GM18867 (cell line): ENCODE data around the gene NDUFB4.

Source experiments
- ATAC-seq: cut with Tn5 transposase; IDR thresholded peaks from one replicate; pipeline ENCODE4 v1.9.1; 2021; ENCODE audit warnings: mild to moderate bottlenecking, moderate library complexity; ENCODE audit not compliant: unreplicated experiment

The NDUFB4 gene

DNA sequence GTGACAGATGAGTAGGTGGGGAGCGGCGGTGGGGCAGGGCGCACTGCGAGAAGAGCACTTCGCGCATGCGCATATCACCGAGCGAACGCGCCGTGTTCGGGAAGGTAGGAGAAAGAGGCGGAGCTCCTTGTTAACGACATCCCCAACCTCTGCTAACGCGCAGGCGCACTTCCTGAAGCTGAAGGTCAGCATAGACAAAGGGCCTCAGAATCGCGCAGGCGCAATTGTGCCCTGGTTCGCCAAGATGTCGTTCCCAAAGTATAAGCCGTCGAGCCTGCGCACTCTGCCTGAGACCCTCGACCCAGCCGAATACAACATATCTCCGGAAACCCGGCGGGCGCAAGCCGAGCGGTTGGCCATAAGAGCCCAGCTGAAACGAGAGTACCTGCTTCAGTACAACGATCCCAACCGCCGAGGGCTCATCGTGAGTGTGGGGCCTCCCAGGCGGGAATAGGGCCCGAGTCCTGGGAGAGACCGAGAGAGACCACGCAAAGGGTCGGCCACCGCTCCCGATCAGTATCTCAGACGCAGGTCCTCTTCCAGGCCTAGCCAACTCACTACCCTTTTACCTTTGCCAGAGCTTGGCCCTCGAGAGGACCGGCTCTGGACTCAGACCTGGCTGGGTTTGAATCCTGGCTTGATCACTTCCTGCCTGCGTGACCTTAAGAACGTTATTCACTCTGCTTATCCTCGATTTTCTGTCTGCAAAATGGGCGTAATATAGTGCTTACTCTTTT, at the start of gene NDUFB4:
Gene NDUFB4, plus strand, starts transcription at position 221 of the 737 bp plus-strand sequence. Its CDS starts 24 bp downstream, at position 245.
- ATAC-seq, result peak; percentile 91

- ATAC-seq, result no peak
These were observed 45.6 kb upstream of the NDUFB4 start for GRCh38 chr3:120550546-120550945.

GRCh38 chr3:120552184-120553172, 43.7 kb upstream of the NDUFB4 start:
- no peak for ATAC-seq

GRCh38 chr3:120554812-120555606, 41.1 kb upstream of the NDUFB4 start:
- ATAC-seq, result no peak

GRCh38 chr3:120555657-120556509, 40.3 kb upstream of the NDUFB4 start:
- no peak for ATAC-seq

GRCh38 chr3:120557115-120557514, 39.0 kb upstream of the NDUFB4 start:
- ATAC-seq, result no peak

DNA sequence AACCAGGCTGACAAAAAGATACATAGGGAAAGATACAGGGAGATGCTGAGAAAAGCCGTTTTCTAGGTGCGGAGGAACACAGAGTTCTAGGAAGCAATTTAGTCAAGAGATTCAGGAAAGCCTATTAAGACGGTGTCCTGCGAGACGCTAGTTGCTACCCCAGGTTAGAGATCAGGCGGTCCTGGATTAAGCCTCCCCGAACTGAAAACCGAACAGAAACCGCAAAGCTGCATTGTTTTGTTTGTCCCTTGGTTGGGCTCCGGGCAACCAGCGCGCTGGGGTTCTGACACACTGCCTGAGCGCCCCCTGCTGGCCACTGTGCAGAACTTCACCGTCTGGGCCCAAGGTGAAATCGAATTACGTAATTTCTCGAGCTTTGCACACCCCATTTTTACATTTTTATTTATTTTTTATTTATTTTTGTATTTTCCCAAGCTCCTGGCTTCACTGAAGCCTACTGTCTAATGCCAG, 37.3 kb upstream of the NDUFB4 start:
- peak; percentile 95 for ATAC-seq

GRCh38 chr3:120559242-120560061, 36.7 kb upstream of the NDUFB4 start:
- ATAC-seq, result peak; percentile 21

DNA sequence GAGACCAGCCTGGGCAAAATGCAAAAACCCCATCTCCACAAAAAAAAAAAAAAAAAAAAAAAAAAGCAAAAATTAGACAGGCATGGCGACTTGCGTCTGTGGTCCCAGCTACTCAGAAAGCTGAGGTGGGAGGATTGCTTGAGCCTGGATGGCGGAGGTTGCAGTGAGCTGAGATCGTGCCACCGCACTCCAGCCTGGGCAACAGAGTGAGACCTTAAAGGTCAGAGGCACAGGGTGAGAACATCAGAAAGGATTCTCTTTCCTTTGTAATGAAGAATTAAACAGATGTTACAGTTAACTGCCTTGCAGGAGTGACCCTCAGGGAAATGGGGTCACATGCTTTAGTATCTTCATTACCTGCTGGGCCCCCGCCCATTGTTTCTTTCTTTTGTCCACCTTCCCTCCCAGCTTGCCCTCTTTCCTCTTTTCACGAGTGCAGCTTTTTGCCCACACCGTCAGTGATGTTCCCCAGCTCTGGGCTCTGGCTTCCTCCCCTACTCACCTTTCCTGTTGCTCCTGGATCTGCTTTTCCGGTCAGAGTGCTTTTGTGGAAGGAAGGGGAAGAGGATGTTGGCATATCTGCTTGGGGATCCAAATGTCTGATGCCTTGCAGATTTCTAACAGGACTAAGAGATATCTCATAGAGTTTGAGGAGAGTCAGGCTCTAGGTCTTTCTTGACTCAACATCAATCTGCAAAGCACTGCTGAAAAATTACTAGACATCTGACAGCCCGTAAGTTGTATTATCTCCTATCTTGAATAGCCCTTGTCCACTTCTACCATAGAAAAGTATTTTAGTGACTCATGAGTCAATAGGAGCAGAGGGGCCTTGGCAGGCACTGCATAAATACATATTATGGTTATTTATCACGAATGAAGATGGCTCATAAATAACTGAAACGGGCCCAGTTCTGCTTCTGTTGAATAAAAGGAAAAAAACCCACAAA, 35.6 kb upstream of the NDUFB4 start:
- no peak for ATAC-seq

DNA sequence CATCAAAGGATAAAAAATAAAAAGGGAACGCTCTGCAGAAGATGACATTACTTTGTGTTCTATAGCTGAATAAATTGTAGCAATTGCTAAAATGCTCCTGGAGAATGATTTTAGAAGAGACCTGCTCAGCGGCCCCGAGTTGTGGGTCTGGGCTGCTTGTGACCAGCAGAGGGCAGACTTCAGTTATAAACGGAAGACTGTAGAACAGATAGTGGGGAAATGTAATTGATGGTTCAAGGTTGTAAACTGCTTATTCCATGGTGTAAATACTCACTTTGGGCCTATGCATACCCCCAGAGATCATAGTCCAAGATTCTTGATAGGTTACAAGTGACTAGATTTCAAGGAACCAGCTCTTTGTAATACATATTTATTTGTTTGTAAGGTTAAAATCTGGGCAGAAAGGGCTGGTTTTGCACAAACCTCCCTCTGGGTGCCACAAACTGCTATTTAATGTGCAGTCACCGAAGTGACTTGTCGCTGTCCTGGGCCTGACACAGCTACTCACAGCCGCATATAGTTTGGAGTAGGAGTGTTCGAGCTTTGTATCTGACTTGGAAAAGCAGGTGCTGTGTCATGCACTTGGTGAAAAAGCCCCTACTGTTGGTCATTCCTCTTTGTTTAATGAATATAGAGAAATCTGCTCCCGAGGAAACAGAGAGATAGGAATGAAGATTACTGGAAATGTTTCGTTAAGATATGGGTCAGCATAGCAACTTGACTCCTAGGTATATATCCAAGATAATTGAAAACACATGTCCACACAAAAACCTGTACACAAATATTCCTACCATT, 34.7 kb upstream of the NDUFB4 start:
- peak; percentile 55 for ATAC-seq

DNA sequence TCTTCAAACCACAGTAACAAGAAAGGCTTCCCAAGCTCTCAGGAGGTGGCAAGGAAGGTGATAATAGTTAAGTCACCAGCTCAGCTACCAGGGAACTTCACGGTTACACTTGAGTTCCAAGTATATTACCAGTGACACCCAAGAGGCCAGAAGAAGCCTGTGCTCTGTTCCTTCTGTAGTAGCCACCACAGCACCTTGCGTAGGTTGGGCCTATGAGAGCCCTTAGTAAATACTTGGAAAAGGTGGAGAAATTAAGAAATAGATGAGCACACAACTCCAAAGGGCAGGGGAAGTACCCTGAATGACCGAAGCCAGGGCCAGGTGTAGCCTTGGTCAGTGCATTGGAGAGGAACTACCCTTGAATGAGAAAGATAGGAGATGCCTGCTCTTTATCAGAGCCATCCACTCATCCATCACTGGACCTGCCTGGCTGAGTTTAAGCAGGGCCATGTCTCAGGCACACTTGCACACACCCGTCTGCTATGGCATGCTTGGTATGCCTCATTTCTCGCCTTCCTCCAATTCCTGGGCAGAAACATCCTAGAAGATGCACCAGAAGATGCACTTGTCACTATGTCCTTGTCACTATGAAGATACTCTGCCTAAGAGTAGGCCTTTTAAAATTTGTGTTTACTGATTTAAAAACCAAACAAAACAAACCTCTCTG, 32.6 kb upstream of the NDUFB4 start:
- ATAC-seq, result no peak

DNA sequence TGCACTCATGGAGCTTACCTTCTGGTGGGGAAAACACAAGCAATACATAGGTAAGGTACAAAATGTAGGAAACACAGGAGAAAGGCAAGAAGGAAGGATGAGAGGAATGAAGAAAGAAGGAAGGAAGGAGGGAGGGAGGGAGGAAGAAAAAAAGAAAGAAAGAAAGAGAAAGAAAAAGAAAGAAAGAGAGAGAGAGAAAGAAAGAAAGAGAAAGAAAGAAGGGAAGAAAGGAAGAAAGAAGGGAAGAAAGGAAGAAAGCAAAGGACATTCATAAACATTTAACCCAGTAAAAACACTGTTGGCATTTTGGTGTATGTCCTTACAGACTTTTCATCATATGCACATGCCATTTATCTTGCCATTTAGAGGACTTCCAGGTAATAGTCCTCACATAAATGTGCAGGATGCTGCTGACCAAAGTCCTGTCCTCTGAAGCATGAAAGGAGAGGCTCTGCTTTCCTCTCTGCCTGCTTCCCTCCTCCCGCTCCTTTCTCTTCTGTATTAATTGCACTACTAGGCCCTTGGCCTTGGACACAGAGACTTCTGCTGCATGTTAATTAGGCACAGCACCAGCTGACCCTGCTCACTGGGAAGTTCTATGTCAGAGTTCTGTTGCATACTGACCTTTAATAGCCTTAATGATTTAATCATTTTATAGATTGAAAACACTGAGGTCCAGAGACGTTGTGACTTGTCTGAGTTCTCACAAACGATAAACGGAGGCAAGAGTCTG, 29.7 kb upstream of the NDUFB4 start:
- no peak for ATAC-seq

- peak; percentile 72 for ATAC-seq
These were observed 28.6 kb upstream of the NDUFB4 start for GRCh38 chr3:120567370-120568201.

DNA sequence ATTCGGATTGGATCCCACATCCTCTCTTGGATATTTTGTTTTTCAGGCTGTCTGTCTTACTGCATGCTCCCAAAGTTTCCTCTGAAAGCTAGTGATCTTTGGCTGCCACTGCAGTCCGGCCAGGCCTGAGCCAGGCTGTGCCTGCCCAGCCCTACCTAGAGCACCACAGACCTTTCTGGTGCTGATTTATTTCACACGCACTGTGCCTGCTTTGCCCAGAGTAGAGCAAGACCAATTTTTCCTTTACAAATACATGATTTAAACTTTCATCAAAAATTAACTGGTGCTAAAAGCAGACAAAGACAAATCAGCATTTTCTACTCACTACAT, 28.0 kb upstream of the NDUFB4 start:
- no peak for ATAC-seq

DNA sequence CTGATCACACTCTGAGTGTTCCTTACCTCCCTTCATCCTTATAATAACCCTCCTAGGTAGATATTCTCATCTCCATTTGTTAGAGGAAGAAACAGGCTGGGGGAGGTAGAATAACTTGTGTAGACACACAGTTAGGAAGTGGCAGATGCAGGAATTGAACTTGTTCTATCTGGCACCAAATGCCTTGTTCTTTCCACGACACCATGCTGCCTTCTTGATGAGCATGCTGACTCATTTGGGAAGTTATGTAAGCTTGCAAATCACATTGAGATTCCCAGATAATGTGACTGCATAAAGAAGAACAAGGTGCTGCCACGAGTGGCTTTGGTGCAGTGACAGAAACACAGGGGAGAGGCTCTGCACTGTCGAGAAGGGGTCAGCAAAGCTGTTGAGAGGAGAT, 27.5 kb upstream of the NDUFB4 start:
- no peak for ATAC-seq
